NK-92 (cell line): Measurements from ENCODE around the gene HDAC2.
"Not testable (repeated sequence)": the region's sequence is repeated elsewhere in the genome, so short reads cannot be mapped to it uniquely, and the experiment has no call there.

ENCODE experiments used
- DNase-seq: peaks from one replicate; lab custom pipeline; 2025; ENCODE audit not compliant: unreplicated experiment; lab: John Stamatoyannopoulos, UW

Gene HDAC2

GRCh38 chr6:113970805-113971676 is at the start of gene HDAC2:
HDAC2 (minus strand) TSS chr6:113971148; CDS start chr6:113970908, 240 bp downstream.
- DNase-seq, result no peak

- no peak for DNase-seq
Observed at GRCh38 chr6:114020196-114020595, 49.2 kb upstream of the HDAC2 start.

- not testable (repeated sequence) for DNase-seq
Observed at GRCh38 chr6:114017146-114017545, 46.2 kb upstream of the HDAC2 start.

- not testable (repeated sequence) for DNase-seq
Observed at GRCh38 chr6:114014106-114014505, 43.2 kb upstream of the HDAC2 start.

- DNase-seq, result not testable (repeated sequence)
Observed at GRCh38 chr6:114011486-114011885, 40.5 kb upstream of the HDAC2 start.

- DNase-seq, result no peak
Observed at GRCh38 chr6:114010540-114010939, 39.6 kb upstream of the HDAC2 start.

DNA sequence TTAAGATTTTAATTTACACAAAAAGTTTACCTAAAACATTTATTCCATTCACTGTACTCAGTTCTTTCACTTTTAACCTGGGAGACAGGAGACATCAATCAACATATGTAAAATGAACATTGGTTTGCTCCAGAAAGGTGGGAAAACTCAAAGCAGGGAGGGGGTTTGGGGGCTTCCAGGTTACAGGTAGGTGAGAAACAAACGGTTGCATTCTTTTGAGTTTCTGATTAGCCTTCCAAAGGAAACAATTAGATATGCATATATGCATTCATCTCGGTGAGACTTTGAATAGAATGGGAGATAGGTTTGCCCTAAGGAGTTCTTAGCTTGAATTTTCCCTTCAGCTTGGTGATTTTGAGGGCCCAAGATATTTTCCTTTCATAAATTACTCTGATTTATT is 38.2 kb upstream of the HDAC2 start:
- no peak for DNase-seq

GRCh38 chr6:114008331-114008730 is 37.4 kb upstream of the HDAC2 start:
- DNase-seq, result no peak

DNA sequence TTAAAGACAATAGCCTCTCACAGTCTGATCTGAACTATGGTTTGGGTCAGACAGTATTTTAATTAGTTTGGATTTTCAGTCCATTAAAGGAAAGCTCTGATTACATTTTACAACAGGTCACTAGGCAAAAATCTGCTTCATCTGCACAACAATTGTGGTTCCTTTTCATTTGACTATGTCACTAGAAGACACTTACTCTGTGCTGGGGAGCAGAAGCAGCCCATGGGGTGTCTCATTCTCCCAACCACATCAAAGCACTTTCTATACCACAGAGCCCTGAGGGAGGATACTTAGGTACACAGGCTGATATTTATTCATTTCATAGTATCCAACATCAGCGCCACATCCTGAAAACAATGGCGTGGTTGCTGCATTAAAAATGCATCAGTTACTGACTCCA is 36.6 kb upstream of the HDAC2 start:
- DNase-seq, result no peak

- no peak for DNase-seq
Observed at GRCh38 chr6:114001354-114001753, 30.4 kb upstream of the HDAC2 start.

DNA sequence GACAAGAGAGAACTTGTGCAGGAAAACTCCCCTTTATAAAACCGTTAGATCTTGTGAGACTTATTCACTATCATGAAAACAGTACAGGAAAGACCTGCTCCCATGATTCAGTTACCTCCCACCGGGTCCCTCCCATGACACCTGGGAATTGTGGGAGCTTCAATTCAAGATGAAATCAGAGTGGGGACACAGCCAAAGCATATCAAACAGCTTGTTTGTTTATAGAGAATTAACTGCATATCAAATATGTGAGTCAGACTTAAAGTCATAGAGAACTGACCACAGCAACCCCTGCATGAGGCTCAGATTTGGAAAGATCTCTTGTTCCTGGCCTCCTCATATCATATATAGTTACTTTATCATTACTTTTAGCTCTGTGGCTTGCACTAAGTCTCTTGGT is 29.1 kb upstream of the HDAC2 start:
- DNase-seq, result no peak

- DNase-seq, result no peak
Observed at GRCh38 chr6:113999284-113999683, 28.3 kb upstream of the HDAC2 start.

- no peak for DNase-seq
Observed at GRCh38 chr6:113998811-113999210, 27.9 kb upstream of the HDAC2 start.

- no peak for DNase-seq
Observed at GRCh38 chr6:113997116-113997515, 26.2 kb upstream of the HDAC2 start.

GRCh38 chr6:113995634-113996033 is 24.7 kb upstream of the HDAC2 start:
- DNase-seq, result no peak

DNA sequence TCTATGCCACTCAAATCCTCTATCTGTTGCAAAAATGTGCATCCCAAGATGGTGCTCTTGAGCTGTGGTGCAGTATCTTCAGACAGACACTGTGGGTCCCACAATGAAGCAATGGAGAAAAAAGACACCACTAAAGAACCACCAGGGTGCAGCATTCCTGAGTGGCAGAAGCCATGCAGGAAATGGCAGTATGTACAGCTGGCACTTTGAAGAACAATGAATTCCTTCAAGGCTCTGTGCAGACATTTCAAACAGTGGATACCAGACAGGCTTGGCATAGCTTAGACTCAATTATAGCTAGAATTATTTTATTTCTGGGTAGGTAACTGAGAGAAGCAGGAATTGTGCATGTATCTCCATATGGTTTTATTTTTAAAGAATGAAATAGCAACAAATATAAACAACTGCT is 24.0 kb upstream of the HDAC2 start:
- DNase-seq, result no peak

DNA sequence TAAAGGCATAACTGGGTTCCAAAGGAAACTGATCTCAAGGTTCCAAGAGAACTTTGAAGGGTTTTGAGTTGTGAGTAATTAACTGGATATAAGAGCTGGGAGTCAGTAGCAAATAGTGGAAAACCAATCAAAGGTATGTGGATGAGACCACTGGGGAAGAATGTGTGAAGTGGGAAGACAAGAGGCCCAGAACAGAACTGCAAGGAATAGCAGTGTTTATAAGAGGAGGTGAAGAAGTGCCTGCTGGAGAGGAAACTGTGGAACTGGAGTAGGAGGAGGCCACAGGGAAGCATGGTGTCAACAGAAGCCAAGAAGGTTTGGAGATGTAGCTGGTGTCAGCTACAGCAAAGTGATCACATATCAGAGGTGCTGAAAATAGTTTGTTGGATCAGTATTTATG is 18.7 kb upstream of the HDAC2 start:
- DNase-seq, result no peak

DNA sequence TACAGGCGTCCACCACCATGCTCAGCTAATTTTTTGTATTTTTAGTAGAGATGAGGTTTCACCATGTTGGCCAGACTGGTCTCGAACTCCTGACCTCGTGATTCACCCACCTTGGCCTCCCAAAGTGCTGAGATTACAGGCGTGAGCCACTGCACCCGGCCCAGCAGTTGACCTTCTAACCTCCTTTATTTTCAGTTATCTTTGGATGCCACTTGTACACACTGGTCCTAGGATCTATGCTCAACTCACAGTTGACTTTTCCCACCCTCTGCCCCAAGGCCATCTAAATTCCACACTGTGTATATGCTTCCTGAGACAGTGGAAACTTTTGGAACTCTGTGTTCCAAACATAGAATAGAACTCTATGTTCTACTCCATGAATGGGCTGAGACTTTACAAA is 11.7 kb upstream of the HDAC2 start:
- DNase-seq, result not testable (repeated sequence)

GRCh38 chr6:113982055-113982550 is 11.2 kb upstream of the HDAC2 start:
- DNase-seq, result no peak

GRCh38 chr6:113980937-113981554 is 10.1 kb upstream of the HDAC2 start:
- no peak for DNase-seq

GRCh38 chr6:113979937-113980336 is 9.0 kb upstream of the HDAC2 start:
- DNase-seq, result no peak

DNA sequence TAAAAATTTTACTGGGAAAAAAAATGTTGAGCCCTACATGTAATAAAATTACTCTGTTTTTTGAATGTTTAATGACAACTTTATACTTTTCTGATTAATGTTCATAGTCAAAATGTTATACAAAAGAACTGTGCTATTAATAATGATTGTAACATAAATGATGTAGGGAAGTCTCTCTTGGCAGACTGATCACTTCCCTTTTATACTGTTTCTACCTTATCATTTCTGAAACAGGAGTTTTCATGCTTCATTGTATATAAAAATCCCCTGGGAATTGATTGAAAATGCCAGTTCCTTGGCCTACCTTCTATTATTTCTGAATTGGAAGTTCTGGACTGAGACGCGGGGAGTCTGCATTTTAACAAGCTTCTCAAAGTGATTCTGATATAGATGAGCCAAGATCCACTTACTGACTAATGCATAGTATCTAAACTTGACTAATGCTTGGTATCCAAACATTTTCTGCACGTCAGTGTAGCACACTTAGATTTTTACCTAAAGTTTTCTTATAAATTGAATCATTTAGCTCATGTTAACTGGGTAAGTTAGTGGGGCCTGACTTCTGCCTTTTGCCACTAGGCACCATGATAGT is 7.2 kb upstream of the HDAC2 start:
- no peak for DNase-seq
